Gastroesophageal sphincter (tissue), 3 donors: ENCODE results near the gene SETD4.

ENCODE experiments used
- CTCF ChIP-seq, 4 experiments: fragments of 200-600 bp in 2 of 4; fragments of 450-650 bp in 2 of 4; sonication (generic) in 1 of 4; IDR thresholded peaks; one replicate each; pipeline ENCODE4 v1.5.1; 2017 to 2019; ENCODE audit warnings: antibody characterized with exemption in 4 of 4, mild to moderate bottlenecking in 2 of 4, moderate library complexity in 2 of 4
- POLR2A ChIP-seq, 2 donors: fragments of 450-650 bp; IDR thresholded peaks; one replicate each; pipeline ENCODE4 v1.6.1; 2017; ENCODE audit warnings: antibody characterized with exemption in 2 of 2, mild to moderate bottlenecking in 2 of 2, moderate library complexity in 1 of 2
- POLR2AphosphoS5 ChIP-seq: sonication (generic); formaldehyde crosslinking; IDR thresholded peaks from one replicate; pipeline ENCODE4 v1.6.1; 2017; ENCODE audit warnings: antibody characterized with exemption

- TF ChIP-seq CTCF (IDR thresholded peaks at IDR 0.05) (no peak), POLR2AphosphoS5 (no peak), POLR2A (IDR thresholded peaks at IDR 0.05) (no peak)
Observed at GRCh38 chr21:36093512-36093911, 33.2 kb upstream of the SETD4 start.
